Measurements from ENCODE around the gene SORCS3. TPM values are rescaled to one million over a fixed set of nuclear protein-coding genes. Genes with fewer than 3 reads are reported as not detected.

Gene SORCS3
- total RNA-seq, 1 experiment from 2014 or later = 0.04 TPM

- Histone ChIP-seq H3K4ac (ENCODE audit: low read depth, low read length) (no peak overlapping the region), H3K79me2 (ENCODE audit: insufficient read depth, low read length) (no peaks in the 10 kb centered on the region), H4K91ac (ENCODE audit: insufficient read length, low read depth, low read length) (no peak overlapping the region), H2BK120ac (ENCODE audit: low read depth, low read length, poor library complexity, severe bottlenecking) (no peak overlapping the region), H2AFZ (ENCODE audit: low read length) (no peak overlapping the region), H3K27ac (ENCODE audit: insufficient read length, low read depth, low read length) (no peak overlapping the region), H3K14ac (ENCODE audit: insufficient read depth, low read length) (no peak overlapping the region), H2BK15ac (ENCODE audit: low read depth, low read length) (no peak overlapping the region), H3K56ac (ENCODE audit: insufficient read length, low read depth, low read length) (no peak overlapping the region), H2AK5ac (ENCODE audit: insufficient read length, low read length) (no peak overlapping the region), H4K20me1 (ENCODE audit: control insufficient read depth, insufficient read depth, insufficient read length) (no peaks in the 10 kb centered on the region), H3K9ac (ENCODE audit: extremely low read depth, insufficient read length, low read length) (no peak overlapping the region), H3K27me3 (ENCODE audit: insufficient read depth, low read length) (no peaks in the 10 kb centered on the region), H2BK5ac (ENCODE audit: insufficient read length, low read length) (no peak overlapping the region), H3K4me2 (ENCODE audit: insufficient read depth, insufficient read length, low read length) (no peak overlapping the region), H3K23me2 (ENCODE audit: insufficient read length, low read depth, low read length, poor library complexity, severe bottlenecking) (no peaks in the 10 kb centered on the region), H3K4me1 (ENCODE audit: insufficient read depth, low read length) (peaks cover 9% of the 10 kb centered on the region; the same call in 1 of the 2 replicates), H2BK12ac (ENCODE audit: insufficient read length, low read depth, low read length) (no peak overlapping the region), H3K9me3 (ENCODE audit: control insufficient read depth, low read depth, low read length) (no peaks in the 10 kb centered on the region), H3T11ph (ENCODE audit: low read length) (no peak overlapping the region), H3K18ac (ENCODE audit: insufficient read length, low read depth, low read length) (no peak overlapping the region), H4K5ac (ENCODE audit: insufficient read length, low read depth, low read length) (no peak overlapping the region), H2BK20ac (ENCODE audit: low read depth, low read length, poor library complexity, severe bottlenecking) (no peak overlapping the region), H4K8ac (replicated peaks; ENCODE audit: insufficient read length, low read depth, low read length) (no peak overlapping the region), H3K79me1 (ENCODE audit: insufficient read depth, low read depth, low read length, poor library complexity, severe bottlenecking) (no peaks in the 10 kb centered on the region), H3K23ac (ENCODE audit: insufficient read length, low read depth, low read length) (no peak overlapping the region)
- peak overlapping the region in 1 of 3 experiments; percentile 71; a peak in 2 of 7 replicates for H3K27ac Mint-ChIP-seq
- no peak for DNase-seq
- no peaks in the 10 kb centered on the region for H3K9me3 Mint-ChIP-seq
- H3K4me3 Mint-ChIP-seq = no peak overlapping the region
- H3K4me1 Mint-ChIP-seq = peaks cover 33 to 42% of the 10 kb centered on the region in 2 experiments
- H3K36me3 Mint-ChIP-seq (ENCODE audit: insufficient read depth in 1 of 3, low read depth in 3 of 3) = no peaks in the 10 kb centered on the region; a peak in 1 of 7 replicates
- TF ChIP-seq, protein P1, sequence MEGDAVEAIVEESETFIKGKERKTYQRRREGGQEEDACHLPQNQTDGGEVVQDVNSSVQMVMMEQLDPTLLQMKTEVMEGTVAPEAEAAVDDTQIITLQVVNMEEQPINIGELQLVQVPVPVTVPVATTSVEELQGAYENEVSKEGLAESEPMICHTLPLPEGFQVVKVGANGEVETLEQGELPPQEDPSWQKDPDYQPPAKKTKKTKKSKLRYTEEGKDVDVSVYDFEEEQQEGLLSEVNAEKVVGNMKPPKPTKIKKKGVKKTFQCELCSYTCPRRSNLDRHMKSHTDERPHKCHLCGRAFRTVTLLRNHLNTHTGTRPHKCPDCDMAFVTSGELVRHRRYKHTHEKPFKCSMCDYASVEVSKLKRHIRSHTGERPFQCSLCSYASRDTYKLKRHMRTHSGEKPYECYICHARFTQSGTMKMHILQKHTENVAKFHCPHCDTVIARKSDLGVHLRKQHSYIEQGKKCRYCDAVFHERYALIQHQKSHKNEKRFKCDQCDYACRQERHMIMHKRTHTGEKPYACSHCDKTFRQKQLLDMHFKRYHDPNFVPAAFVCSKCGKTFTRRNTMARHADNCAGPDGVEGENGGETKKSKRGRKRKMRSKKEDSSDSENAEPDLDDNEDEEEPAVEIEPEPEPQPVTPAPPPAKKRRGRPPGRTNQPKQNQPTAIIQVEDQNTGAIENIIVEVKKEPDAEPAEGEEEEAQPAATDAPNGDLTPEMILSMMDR (conservative IDR thresholded peaks at IDR 0.05) = no peak
- peaks cover 4% of the 10 kb centered on the region; the same call in 1 of the 2 replicates for H3K27me3 Mint-ChIP-seq (ENCODE audit: low read depth)
Measured at GRCh38 chr10:105024184-105024583, 383.1 kb downstream of the SORCS3 start.

Measured in H9 (cell line).